GM10266 (cell line): Measurements from ENCODE around the gene PTK7.

Experiments
- DNase-seq: peaks from one replicate; pipeline ENCODE4 v3.0.0; 2012; ENCODE audit errors: extremely low spot score
- TF ChIP-seq, protein P1 (sequence below): IDR thresholded peaks from 2 replicates; pipeline ENCODE4 v1.5.1; 2012; ENCODE audit warnings: mild to moderate bottlenecking, low read depth; ENCODE audit not compliant: control insufficient read depth, insufficient read depth; ENCODE audit errors: missing control alignments

Gene PTK7

DNA sequence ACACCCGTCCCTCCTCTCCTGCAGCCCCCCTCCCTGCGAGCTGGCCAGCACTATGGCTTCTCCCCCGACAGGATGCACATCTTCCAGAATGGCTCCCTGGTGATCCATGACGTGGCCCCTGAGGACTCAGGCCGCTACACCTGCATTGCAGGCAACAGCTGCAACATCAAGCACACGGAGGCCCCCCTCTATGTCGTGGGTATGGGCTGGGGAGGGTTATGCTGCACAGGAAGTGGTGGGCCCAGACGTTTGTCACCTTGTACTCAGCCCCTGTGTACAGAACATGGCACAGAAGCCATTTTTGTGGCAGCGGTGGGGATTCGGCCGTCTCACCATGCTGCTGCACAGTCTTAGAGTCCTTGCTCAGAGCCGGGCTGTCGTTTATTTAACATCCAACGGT lies 66.0 kb downstream of the PTK7 start:
- DNase-seq = no peak
- TF ChIP-seq, protein P1, sequence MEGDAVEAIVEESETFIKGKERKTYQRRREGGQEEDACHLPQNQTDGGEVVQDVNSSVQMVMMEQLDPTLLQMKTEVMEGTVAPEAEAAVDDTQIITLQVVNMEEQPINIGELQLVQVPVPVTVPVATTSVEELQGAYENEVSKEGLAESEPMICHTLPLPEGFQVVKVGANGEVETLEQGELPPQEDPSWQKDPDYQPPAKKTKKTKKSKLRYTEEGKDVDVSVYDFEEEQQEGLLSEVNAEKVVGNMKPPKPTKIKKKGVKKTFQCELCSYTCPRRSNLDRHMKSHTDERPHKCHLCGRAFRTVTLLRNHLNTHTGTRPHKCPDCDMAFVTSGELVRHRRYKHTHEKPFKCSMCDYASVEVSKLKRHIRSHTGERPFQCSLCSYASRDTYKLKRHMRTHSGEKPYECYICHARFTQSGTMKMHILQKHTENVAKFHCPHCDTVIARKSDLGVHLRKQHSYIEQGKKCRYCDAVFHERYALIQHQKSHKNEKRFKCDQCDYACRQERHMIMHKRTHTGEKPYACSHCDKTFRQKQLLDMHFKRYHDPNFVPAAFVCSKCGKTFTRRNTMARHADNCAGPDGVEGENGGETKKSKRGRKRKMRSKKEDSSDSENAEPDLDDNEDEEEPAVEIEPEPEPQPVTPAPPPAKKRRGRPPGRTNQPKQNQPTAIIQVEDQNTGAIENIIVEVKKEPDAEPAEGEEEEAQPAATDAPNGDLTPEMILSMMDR = no peak

DNA sequence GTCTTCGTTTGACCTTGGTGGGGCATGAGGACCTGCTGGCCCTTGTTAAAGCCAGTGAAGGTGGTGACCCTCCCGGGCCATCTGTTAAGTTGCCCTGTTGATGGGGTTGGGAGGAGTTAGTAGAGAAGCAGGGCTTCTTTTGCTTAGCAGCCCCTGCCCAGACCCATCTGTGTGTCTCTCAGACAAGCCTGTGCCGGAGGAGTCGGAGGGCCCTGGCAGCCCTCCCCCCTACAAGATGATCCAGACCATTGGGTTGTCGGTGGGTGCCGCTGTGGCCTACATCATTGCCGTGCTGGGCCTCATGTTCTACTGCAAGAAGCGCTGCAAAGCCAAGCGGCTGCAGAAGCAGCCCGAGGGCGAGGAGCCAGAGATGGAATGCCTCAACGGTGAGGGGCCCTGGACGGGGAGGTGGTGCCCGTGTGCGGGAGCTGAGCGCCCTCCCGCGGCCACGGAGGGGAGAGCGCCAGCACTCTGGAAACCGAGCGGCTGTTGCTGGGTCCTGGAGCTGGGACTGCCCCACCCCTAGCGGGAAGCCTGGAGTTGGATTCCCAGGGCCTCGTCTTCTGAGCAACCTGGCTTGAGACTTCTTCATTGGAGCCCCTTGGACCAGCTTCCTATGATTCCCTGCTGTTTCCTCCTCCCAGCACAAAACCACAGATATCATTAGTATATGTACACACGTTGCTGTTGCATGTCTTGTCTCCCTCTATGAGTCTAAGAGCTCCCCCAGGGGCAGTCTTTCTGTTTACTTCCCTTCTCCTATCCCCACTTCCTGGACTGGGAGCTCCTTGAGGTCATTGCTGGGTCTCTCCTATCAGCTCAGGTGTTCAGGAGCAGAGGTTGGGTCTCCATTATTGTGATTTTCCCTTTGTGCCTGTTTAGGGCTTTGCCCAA lies 67.4 kb downstream of the PTK7 start:
- DNase-seq = peak; percentile 87
- TF ChIP-seq, protein P1 = peak; percentile 96

GRCh38 chr6:43144879-43145278 lies 68.8 kb downstream of the PTK7 start:
- DNase-seq = no peak
- TF ChIP-seq, protein P1 = no peak

GRCh38 chr6:43146261-43146660 lies 70.1 kb downstream of the PTK7 start:
- DNase-seq = no peak
- TF ChIP-seq, protein P1 = no peak

- DNase-seq = no peak
- TF ChIP-seq, protein P1 = no peak
Measured at GRCh38 chr6:43146709-43147688, 70.9 kb downstream of the PTK7 start.

DNA sequence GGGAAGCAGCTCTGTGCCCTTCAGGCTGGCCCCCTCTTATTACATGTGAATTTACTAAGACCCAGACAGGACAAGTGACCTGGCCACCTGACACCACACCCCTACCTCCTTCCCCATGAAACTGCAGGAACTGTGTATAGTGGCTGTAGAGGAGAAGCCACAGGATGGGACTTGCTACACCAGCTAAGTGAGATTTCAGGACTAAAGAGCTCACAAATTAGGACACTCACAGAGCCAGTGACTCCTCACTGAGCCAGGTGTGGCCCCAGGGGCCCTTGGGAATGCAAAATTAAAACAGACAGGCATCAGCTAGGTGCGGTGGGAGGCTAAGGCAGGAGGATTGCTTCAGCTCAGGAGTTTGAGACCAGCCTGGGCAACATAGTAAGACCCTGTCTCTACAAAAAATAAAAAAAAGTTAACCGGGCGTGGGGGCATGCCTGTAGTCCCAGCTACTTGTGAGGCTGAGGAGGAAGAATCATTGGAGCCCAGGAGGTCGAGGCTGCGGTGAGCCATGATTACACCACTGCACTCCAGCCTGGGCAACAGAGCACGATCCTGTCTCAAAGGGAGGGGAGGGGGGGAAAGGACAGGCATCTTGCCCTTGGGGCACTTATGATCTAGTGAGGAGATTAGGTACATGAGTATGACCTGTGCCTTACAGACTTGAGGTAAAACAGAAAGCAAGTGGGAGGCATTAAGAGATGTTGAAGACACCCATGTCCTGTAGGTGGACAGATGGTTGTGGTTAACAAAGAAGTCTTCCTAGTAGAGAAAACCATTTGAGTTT lies 71.8 kb downstream of the PTK7 start:
- TF ChIP-seq, protein P1 = no peak
- no peak for DNase-seq
